GM12892 (cell line): ENCODE measurements around the gene PIMREG.

Experiments used
- POLR2A ChIP-seq: IDR thresholded peaks from 2 replicates; pipeline ENCODE4 v1.6.1; 2011; ENCODE audit warnings: low read depth, low read length, control low read depth
- POLR2AphosphoS5 ChIP-seq: IDR thresholded peaks from 2 replicates; pipeline ENCODE4 v1.6.1; 2011; ENCODE audit warnings: low read depth, low read length, control low read depth
- TAF1 ChIP-seq: IDR thresholded peaks from 2 replicates; pipeline ENCODE4 v1.6.1; 2011; ENCODE audit warnings: low read depth, mild to moderate bottlenecking, control low read depth, low read length, borderline replicate concordance

DNA sequence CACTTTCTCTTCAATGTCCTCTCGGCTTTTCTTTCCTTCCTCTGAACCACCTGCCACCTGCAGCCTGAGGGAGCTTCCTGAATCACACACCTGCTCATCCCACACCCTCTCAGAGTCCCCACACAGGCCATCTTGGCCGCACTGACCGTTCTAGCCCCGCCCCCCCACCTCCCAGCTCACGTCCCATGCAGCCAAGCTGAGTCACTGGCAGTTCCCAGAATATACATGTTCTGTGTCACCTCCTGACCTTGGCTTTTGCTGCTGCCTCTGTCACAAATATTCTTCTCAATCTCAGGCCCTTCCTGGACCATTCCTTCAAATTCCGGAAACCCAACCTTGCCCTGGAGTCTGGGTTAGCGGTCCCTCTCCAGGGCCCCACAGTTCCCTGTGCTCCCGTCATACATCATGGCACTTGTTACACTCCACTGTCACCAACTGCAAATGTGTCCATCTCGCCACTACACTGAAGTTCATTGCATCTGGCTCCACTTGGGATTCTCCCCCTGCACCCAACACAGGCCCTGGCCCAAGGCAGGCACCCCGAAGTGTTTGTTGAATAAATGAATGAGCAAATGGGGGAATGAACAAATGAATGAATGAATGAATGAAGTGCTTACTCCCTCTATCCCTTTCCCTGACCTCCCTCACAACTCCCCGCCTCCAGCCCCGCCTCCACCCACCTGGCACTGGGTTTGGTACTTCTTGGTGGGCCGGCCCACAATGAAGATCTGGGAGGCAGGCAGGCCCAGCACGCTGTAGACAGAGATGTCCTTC is 12.8 kb downstream of the PIMREG start:
- TF ChIP-seq POLR2A = no peak
- no peak for TF ChIP-seq POLR2AphosphoS5
- no peak for TF ChIP-seq TAF1
